ENCODE measurements around the gene CYP1A2. TPM values are rescaled to one million over a fixed set of nuclear protein-coding genes. Genes with fewer than 3 reads are reported as not detected.

The CYP1A2 gene
- total and polyA plus RNA-seq, 2 of the 13 experiments (the other 11 are each of a cell fraction or from before 2014, with no cell fraction given), result 0.07 TPM; not detected in 1

GRCh38 chr15:74725845-74726773 lies 22.5 kb upstream of the CYP1A2 start (continued):
- TF ChIP-seq MIER3 (CRISPR knock-in tag; IDR thresholded peaks at IDR 0.05; ENCODE audit: borderline replicate concordance) (0 out of 2 replicates have a peak, but pooled peaks have one; percentile 14), ZC3H13 (CRISPR knock-in tag; IDR thresholded peaks at IDR 0.05) (no peak; the same call in 1 of the 2 replicates), YY1 (IDR thresholded peaks at IDR 0.05; ENCODE audit: insufficient read depth, insufficient replicate concordance, low read depth, low read length) (no peak), STAT6 (CRISPR knock-in tag; IDR thresholded peaks at IDR 0.05; ENCODE audit: borderline replicate concordance) (no peak), RBFOX2 (IDR thresholded peaks at IDR 0.05; ENCODE audit: low read depth, low read length) (peak; percentile 74), ZFP36 (IDR thresholded peaks at IDR 0.05; ENCODE audit: borderline replicate concordance, low read depth, low read length, partially characterized antibody) (no peak), ZNF234 (CRISPR knock-in tag; conservative IDR thresholded peaks at IDR 0.05) (no peak), CEBPB (IDR thresholded peaks at IDR 0.05; ENCODE audit: borderline replicate concordance, low read depth, low read length) (no peak), HOXA3 (CRISPR knock-in tag; IDR thresholded peaks at IDR 0.05) (peak; percentile 34; the same call in 1 of the 2 replicates), PITX1 (CRISPR knock-in tag; IDR thresholded peaks at IDR 0.05) (peak; percentile 72; the same call in 1 of the 2 replicates), ZNF605 (CRISPR knock-in tag; IDR thresholded peaks at IDR 0.05) (peak; percentile 49; the same call in 1 of the 2 replicates), PAXIP1 (CRISPR knock-in tag; conservative IDR thresholded peaks at IDR 0.05) (peak; percentile 61), MIER2 (CRISPR knock-in tag; IDR thresholded peaks at IDR 0.05) (no peak), ISL2 (CRISPR knock-in tag; IDR thresholded peaks at IDR 0.05) (0 out of 2 replicates have a peak, but pooled peaks have one; percentile 57), MTF1 (CRISPR knock-in tag; IDR thresholded peaks at IDR 0.05) (no peak), YEATS2 (CRISPR knock-in tag; IDR thresholded peaks at IDR 0.05; ENCODE audit: borderline replicate concordance) (peak; percentile 27; the same call in 1 of the 2 replicates), ZKSCAN8 (CRISPR knock-in tag; IDR thresholded peaks at IDR 0.05; ENCODE audit: borderline replicate concordance) (0 out of 2 replicates have a peak, but pooled peaks have one; percentile 32)
- TF ChIP-seq, protein P1, sequence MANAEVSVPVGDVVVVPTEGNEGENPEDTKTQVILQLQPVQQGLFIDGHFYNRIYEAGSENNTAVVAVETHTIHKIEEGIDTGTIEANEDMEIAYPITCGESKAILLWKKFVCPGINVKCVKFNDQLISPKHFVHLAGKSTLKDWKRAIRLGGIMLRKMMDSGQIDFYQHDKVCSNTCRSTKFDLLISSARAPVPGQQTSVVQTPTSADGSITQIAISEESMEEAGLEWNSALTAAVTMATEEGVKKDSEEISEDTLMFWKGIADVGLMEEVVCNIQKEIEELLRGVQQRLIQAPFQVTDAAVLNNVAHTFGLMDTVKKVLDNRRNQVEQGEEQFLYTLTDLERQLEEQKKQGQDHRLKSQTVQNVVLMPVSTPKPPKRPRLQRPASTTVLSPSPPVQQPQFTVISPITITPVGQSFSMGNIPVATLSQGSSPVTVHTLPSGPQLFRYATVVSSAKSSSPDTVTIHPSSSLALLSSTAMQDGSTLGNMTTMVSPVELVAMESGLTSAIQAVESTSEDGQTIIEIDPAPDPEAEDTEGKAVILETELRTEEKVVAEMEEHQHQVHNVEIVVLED (CRISPR knock-in tag; IDR thresholded peaks at IDR 0.05; ENCODE audit: borderline replicate concordance), result peak; percentile 39; the same call in 1 of the 2 replicates
- TF ChIP-seq, protein P2, sequence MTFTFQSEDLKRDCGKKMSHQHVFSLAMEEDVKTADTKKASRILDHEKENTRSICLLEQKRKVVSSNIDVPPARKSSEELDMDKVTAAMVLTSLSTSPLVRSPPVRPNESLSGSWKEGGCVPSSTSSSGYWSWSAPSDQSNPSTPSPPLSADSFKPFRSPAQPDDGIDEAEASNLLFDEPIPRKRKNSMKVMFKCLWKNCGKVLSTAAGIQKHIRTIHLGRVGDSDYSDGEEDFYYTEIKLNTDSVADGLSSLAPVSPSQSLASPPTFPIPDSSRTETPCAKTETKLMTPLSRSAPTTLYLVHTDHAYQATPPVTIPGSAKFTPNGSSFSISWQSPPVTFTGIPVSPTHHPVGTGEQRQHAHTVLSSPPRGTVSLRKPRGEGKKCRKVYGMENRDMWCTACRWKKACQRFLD (CRISPR knock-in tag; IDR thresholded peaks at IDR 0.05; ENCODE audit: borderline replicate concordance), result no peak
